T-cell (primary cell): ENCODE results near the gene SMYD1. TPM values are rescaled to one million over a fixed set of nuclear protein-coding genes. Genes with fewer than 3 reads are reported as not detected.

ENCODE experiments used
- ATAC-seq, 4 experiments: fragments of 200-7000 bp in 3 of 4; fragments of 150-1000 bp in 1 of 4; cut with Tn5 transposase; replicated peaks in 1 of 4; 1 replicate in 3 of 4; 2 replicates in 1 of 4; pipeline ENCODE4 v1.10.0; 2021; ENCODE audit warnings: moderate library complexity in 3 of 4, mild to moderate bottlenecking in 2 of 4, moderate number of reproducible peaks in 1 of 4
- CTCF ChIA-PET, 2 donors: fragments of 300-600 bp; sonication (Branson Sonifier 250); formaldehyde crosslinking; loops; one replicate each; lab custom pipeline; 2022; ENCODE audit warnings: antibody characterized with exemption in 2 of 2; lab: Charles Lee
- POLR2A ChIA-PET, 2 donors: fragments of 300-600 bp; sonication (Branson Sonifier 250); formaldehyde crosslinking; loops; one replicate each; lab custom pipeline; 2022; ENCODE audit warnings: antibody characterized with exemption in 2 of 2; lab: Charles Lee
- DNase-seq, 35 experiments: peaks; one replicate each; pipeline versions ENCODE4 v3.0.0 to v3.0.0-alpha.2; 2013 to 2023
- H3K27ac ChIP-seq: one replicate; pipeline ENCODE4 v1.5.1; 2013; ENCODE audit warnings: low read length
- H3K27me3 ChIP-seq, 2 experiments: replicated peaks in 1 of 2; 1 replicate in 1 of 2; 2 replicates in 1 of 2; pipeline versions ENCODE4 v1.6.1 to v1.7.0; 2013; ENCODE audit warnings: low read length in 1 of 2, mixed read lengths in 1 of 2; ENCODE audit not compliant: control insufficient read depth in 2 of 2, insufficient read depth in 2 of 2; ENCODE audit errors: extremely low read depth in 1 of 2
- H3K36me3 ChIP-seq, 2 donors: 1 replicate in 1 of 2; 2 replicates in 1 of 2; pipeline versions ENCODE4 v1.6.1 to v1.7.0; 2013; ENCODE audit warnings: low read length in 1 of 2; ENCODE audit not compliant: control insufficient read depth in 2 of 2, insufficient read depth in 1 of 2; ENCODE audit errors: extremely low read depth in 1 of 2
- H3K4me1 ChIP-seq, 2 experiments: 1 replicate in 1 of 2; 2 replicates in 1 of 2; pipeline versions ENCODE4 v1.6.1 to v1.7.0; 2013; ENCODE audit warnings: low read length in 2 of 2, mixed read lengths in 1 of 2; ENCODE audit not compliant: insufficient read depth in 2 of 2, control insufficient read depth in 1 of 2; ENCODE audit errors: extremely low read depth in 1 of 2
- H3K4me3 ChIP-seq, 2 donors: 1 replicate in 1 of 2; 2 replicates in 1 of 2; pipeline versions ENCODE4 v1.5.1 to v1.7.0; 2013; ENCODE audit warnings: mild to moderate bottlenecking in 2 of 2, low read length in 1 of 2, moderate library complexity in 1 of 2; ENCODE audit not compliant: control insufficient read depth in 1 of 2; ENCODE audit errors: extremely low read depth in 1 of 2
- H3K9me3 ChIP-seq: 2 replicates; pipeline ENCODE4 v1.7.0; 2013
- H3K27ac Mint-ChIP-seq, 2 donors: one replicate each; pipeline ENCODE4 v1.8.0; 2020 to 2021; ENCODE audit warnings: mild to moderate bottlenecking in 2 of 2, mixed read lengths in 2 of 2
- H3K27me3 Mint-ChIP-seq, 2 donors: one replicate each; pipeline ENCODE4 v1.8.0; 2021 to 2022; ENCODE audit warnings: mixed read lengths in 2 of 2
- H3K36me3 Mint-ChIP-seq: one replicate; pipeline ENCODE4 v1.8.0; 2021; ENCODE audit warnings: mixed read lengths
- H3K4me1 Mint-ChIP-seq, 3 donors: one replicate each; pipeline ENCODE4 v1.8.0; 2020 to 2022; ENCODE audit warnings: mixed read lengths in 3 of 3, mild to moderate bottlenecking in 1 of 3
- H3K4me3 Mint-ChIP-seq, 3 donors: one replicate each; pipeline ENCODE4 v1.8.0; 2020 to 2022; ENCODE audit warnings: mild to moderate bottlenecking in 3 of 3, mixed read lengths in 3 of 3, moderate library complexity in 3 of 3
- H3K9me3 Mint-ChIP-seq, 3 donors: one replicate each; pipeline ENCODE4 v1.8.0; 2020 to 2022; ENCODE audit warnings: mixed read lengths in 3 of 3
- WGBS: methylation state at CpG from one replicate; pipeline ENCODE4 v1.1.5; 2013; ENCODE audit warnings: missing lambda C conversion rate; ENCODE audit not compliant: insufficient coverage; 5-methylcytosine and 5-hydroxymethylcytosine counted together
- total RNA-seq, 35 experiments: library from RNA in 6 of 35; stranded (reverse) in 6 of 35; fragments of 120-200 nt in 1 of 35; gene quantifications; one replicate each; pipeline versions ENCODE4 v1.2.1 to v1.2.4 and lab custom pipeline; 2013 to 2026

Gene SMYD1
- total RNA-seq, 5 donors from 2014 or later (not counting 1 experiment from before 2014, with no cell fraction given): not detected

DNA sequence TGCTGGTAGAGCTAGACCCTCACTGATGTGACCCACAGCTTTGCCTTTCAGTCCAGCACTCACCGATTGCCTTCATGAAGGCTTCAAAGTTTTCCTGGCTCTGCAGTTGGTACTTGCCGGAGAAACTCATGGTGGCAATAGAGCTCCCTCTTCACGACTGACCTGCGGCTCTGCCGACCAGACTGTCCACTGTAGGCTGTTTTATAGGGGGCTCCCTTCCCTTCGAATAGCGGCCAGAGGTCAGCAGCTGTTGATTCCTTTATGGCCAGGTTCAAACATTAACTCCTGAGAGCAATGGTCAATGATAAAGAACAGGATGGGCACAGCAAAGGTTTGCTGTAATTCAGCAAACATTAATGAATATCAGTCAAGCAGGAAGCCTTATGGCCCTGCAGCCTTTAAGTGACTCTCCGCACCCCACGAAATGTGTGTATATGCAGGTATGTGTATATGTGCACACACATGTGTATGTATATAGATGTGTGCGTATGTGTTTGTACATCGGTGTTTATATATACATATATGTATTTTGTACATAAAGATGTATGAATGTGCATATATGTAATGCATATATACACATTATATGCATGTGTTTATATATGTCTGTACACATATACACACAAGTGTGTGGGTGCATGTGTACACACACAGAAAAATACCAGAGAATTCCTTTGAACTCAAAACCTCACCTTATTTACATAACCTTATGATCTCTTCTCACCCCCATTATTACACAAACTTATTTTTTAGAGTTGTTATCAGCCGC lies 60.4 kb downstream of the SMYD1 start, which contains the start of gene FABP1:
Gene FABP1, minus strand, starts transcription at position 175 of the 766 bp plus-strand sequence. Its CDS starts 45 bp downstream, at position 130.
- Mint-ChIP-seq H3K27me3 (peaks cover 16% of the 10 kb centered on the region in 2 donors), H3K36me3 (no peaks in the 10 kb centered on the region), H3K4me3 (no peak within 1 kb of the TSS), H3K4me1 (no peaks in the 10 kb centered on the region), H3K9me3 (no peaks in the 10 kb centered on the region), H3K27ac (no peak within 1 kb of the TSS)
- 100% methylated on average over 1 of the region's 12 CpGs for WGBS
- ChIA-PET CTCF (no interaction called here), POLR2A (no interaction called here)
- Histone ChIP-seq H3K27me3 (peaks cover 0 to 35% of the 10 kb centered on the region in 2 experiments), H3K36me3 (no peaks in the 10 kb centered on the region), H3K4me1 (no peaks in the 10 kb centered on the region), H3K4me3 (no peak within 1 kb of the TSS), H3K9me3 (no peaks in the 10 kb centered on the region), H3K27ac (no peak within 1 kb of the TSS)
- no peak for DNase-seq
- ATAC-seq: no peak

DNA sequence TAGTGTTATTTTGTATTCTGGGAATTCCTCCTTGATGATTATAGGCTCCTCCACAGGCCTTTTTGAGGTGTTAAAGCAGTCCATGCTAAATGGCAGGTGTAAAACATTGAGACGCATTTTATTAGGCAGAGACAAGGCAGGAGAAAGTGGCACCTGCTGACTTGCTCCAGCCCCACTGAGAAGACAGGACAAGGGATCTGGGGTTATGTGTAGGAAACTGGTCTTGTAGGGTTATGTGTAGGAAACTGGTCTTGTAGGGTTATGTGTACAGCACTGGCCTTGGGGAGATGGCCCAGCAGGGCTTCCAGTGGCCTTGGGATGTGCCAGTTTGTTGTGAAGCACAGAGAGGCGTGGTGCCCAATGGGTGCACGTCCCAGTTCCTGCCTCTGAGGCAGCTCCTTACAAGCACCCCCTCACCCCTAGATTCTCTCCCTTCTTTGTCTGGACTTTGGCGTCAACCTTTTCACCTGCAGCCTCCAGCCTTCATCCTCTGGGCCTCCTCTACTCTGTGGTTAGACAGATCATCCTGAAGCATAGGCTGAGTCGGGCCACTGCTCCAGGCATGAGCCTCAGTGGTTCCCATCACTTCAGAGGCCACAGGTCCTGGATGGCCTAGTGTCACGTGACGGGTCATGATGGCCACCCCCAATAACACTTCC lies 61.2 kb downstream of the SMYD1 start:
- POLR2A ChIA-PET: no interaction called here
- H3K4me1 ChIP-seq: no peaks in the 10 kb centered on the region
- H3K4me3 ChIP-seq: no peak overlapping the region
- H3K27ac ChIP-seq: no peak overlapping the region
- Mint-ChIP-seq H3K4me3 (no peak overlapping the region), H3K4me1 (no peaks in the 10 kb centered on the region), H3K9me3 (no peaks in the 10 kb centered on the region), H3K27me3 (peaks cover 16% of the 10 kb centered on the region in 2 donors), H3K36me3 (no peaks in the 10 kb centered on the region), H3K27ac (no peak overlapping the region)
- WGBS: 92% methylated on average over 7 of the region's 7 CpGs
- H3K36me3 ChIP-seq: no peaks in the 10 kb centered on the region
- peaks cover 0 to 32% of the 10 kb centered on the region in 2 experiments for H3K27me3 ChIP-seq
- H3K9me3 ChIP-seq: no peaks in the 10 kb centered on the region
- CTCF ChIA-PET: no interaction called here
- ATAC-seq: no peak
- no peak for DNase-seq

DNA sequence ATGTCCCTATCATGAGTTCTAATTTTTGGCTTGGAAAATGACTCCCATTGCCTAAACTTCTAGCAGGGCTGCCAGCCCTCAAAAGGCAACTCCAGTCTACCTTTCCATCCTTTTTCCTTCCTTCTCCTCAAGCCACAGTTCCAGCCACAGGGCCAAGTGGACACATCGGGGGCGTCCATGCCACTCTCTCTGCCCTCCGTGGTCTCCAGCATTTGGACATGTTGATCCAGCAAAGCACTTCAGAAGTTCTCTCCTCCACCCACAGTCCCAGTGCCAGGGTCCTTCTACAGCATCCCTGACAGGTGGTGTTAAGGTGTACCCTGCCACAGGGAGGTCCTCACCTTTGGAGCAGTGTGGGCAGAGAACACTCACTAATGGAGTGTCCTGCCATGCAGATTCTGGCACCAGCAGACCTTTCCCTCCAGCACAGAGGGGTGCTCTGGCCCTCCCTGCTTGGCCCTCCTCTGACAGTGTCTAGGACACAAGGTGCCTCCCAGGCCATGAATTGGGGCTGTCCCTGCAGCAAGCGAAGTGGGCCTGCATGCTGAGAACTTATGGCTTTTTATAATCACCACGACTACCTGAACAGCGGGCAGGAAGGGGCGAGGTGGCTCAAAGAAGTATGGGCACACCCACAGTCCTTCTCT lies 61.8 kb downstream of the SMYD1 start:
- H3K9me3 ChIP-seq: no peaks in the 10 kb centered on the region
- ATAC-seq: no peak
- H3K4me1 ChIP-seq: no peaks in the 10 kb centered on the region
- H3K27me3 ChIP-seq: peaks cover 0 to 26% of the 10 kb centered on the region in 2 experiments
- H3K4me3 ChIP-seq: no peak overlapping the region
- H3K9me3 Mint-ChIP-seq: no peaks in the 10 kb centered on the region
- no peaks in the 10 kb centered on the region for H3K36me3 Mint-ChIP-seq
- H3K27ac Mint-ChIP-seq: no peak overlapping the region
- no peaks in the 10 kb centered on the region for H3K4me1 Mint-ChIP-seq
- DNase-seq: no peak
- ChIA-PET CTCF (no interaction called here), POLR2A (no interaction called here)
- WGBS: 97% methylated on average over 4 of the region's 7 CpGs
- H3K27ac ChIP-seq: no peak overlapping the region
- no peaks in the 10 kb centered on the region for H3K36me3 ChIP-seq
- H3K4me3 Mint-ChIP-seq: no peak overlapping the region
- peaks cover 16 to 19% of the 10 kb centered on the region in 2 donors for H3K27me3 Mint-ChIP-seq

DNA sequence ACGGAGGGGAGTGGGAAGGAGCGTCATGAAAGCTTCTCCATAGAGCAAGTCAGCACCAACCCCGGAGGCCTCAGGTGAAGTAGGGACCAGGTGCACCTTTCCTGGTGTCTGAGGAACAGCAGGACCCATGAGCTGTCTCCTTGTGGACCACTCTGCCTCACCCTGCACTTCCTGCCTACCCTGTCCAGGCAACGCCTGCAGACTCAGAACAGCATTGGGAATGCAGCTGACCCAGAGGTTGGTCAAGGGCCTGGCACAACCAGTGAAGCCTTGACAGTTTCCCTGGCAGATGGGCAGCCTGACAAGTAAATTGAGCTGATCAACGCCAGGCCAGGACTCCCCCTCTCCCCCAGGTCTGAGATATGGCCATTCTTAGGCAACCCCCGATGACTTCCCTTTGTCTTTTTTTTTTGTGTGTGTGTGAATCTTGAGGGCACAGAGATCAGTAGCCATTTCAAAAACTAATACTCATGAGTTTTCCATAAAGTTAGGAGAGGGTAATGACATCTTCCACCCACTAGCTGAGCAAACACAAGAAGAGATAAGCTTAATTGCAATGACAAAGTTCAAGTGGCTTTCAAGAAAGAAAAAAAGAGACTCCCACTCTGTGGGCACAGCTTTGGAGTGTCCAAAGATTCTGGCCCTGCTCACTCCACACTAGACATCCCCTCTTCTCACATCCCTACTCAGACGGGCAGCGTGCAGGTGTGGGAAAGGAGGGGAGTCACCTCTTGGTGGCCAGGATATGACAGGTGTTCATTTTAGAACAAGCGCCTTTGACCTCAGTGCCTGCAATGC lies 63.8 kb downstream of the SMYD1 start:
- Histone ChIP-seq H3K4me3 (no peak overlapping the region), H3K9me3 (no peaks in the 10 kb centered on the region), H3K27ac (no peak overlapping the region), H3K36me3 (no peaks in the 10 kb centered on the region), H3K4me1 (no peaks in the 10 kb centered on the region), H3K27me3 (peaks cover 0 to 20% of the 10 kb centered on the region in 2 experiments)
- Mint-ChIP-seq H3K27ac (no peak overlapping the region), H3K9me3 (no peaks in the 10 kb centered on the region), H3K4me1 (no peaks in the 10 kb centered on the region), H3K27me3 (peaks cover 21 to 22% of the 10 kb centered on the region in 2 donors), H3K4me3 (no peak overlapping the region), H3K36me3 (no peaks in the 10 kb centered on the region)
- ChIA-PET POLR2A (no interaction called here), CTCF (no interaction called here)
- DNase-seq (no peak), ATAC-seq (no peak)
- 90% methylated on average over 5 of the region's 9 CpGs for WGBS

DNA sequence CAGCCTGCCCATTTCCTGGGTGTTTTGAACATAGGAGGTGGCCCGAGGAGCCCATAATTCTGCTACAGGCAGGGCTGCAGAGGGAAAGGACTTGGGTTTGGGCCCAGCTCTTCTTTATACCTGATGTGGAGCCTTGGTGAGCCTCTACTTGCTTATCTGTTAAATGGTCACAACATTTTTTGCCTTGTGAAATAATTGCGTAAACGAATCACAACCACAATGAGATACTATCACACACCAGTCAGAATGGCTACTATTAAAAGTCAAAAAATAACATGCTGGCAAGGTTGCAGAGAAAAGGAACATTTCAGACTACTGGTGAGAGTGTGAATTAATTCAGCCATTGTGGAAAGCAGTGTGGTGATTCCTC lies 64.4 kb downstream of the SMYD1 start:
- no peak overlapping the region for H3K4me3 ChIP-seq
- H3K4me1 ChIP-seq: no peaks in the 10 kb centered on the region
- no peaks in the 10 kb centered on the region for H3K9me3 Mint-ChIP-seq
- H3K9me3 ChIP-seq: no peaks in the 10 kb centered on the region
- ATAC-seq: no peak
- peaks cover 0 to 18% of the 10 kb centered on the region in 2 experiments for H3K27me3 ChIP-seq
- H3K27ac ChIP-seq: no peak overlapping the region
- 71% methylated on average over 1 of the region's 3 CpGs for WGBS
- no peaks in the 10 kb centered on the region for H3K36me3 Mint-ChIP-seq
- POLR2A ChIA-PET: no interaction called here
- H3K27me3 Mint-ChIP-seq: peaks cover 20 to 21% of the 10 kb centered on the region in 2 donors
- CTCF ChIA-PET: no interaction called here
- H3K36me3 ChIP-seq: no peaks in the 10 kb centered on the region
- no peaks in the 10 kb centered on the region for H3K4me1 Mint-ChIP-seq
- no peak overlapping the region for H3K27ac Mint-ChIP-seq
- H3K4me3 Mint-ChIP-seq: no peak overlapping the region
- no peak for DNase-seq

DNA sequence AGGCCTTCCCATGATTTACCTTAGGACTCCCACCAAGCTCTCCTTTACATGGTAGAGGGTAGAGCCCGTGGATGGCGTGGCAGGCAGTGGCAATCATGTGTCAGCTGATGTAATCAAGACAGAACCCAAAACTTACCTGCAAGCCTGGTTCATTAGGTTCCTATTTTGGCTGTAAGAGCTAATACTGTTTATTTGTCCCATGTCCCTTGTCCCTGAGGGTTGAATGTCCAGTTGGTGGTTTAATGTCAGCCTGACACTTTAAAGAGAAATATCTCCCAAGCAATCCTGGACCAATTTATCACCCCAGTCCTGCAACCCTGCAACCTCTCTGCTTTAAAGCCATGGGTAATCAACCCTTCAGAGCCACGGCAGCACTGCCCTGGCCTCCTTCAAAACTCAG lies 66.2 kb downstream of the SMYD1 start:
- ChIA-PET CTCF (interaction anchor here (0.6 to 1.1 kb wide), 3 partner anchors 74 to 847 kb away, joined by 3 to 4 read pairs (median 3); no protein-coding TSS in a partner anchor), POLR2A (no interaction called here)
- H3K4me3 ChIP-seq: no peak overlapping the region
- no peak for ATAC-seq
- 80% methylated on average over 1 of the region's 3 CpGs for WGBS
- H3K4me1 ChIP-seq: no peaks in the 10 kb centered on the region
- DNase-seq: no peak
- Mint-ChIP-seq H3K27ac (no peak overlapping the region), H3K4me3 (no peak overlapping the region), H3K27me3 (peaks cover 18 to 19% of the 10 kb centered on the region in 2 donors), H3K36me3 (no peaks in the 10 kb centered on the region), H3K9me3 (no peaks in the 10 kb centered on the region), H3K4me1 (no peaks in the 10 kb centered on the region)
- no peaks in the 10 kb centered on the region for H3K36me3 ChIP-seq
- no peak overlapping the region for H3K27ac ChIP-seq
- H3K27me3 ChIP-seq: peaks cover 0 to 14% of the 10 kb centered on the region in 2 experiments
- H3K9me3 ChIP-seq: no peaks in the 10 kb centered on the region
